Heart right ventricle (tissue), 16 donors: Measurements from ENCODE around the gene TNS3. TPM values are rescaled to one million over a fixed set of nuclear protein-coding genes. Genes with fewer than 3 reads are reported as not detected.

Experiments used
- ATAC-seq, 8 donors: fragments of 200-7000 bp; cut with Tn5 transposase; one replicate each; pipeline ENCODE4 v1.9.1; 2020; ENCODE audit warnings: mild to moderate bottlenecking in 8 of 8, moderate library complexity in 8 of 8, moderate number of reproducible peaks in 1 of 8
- DNase-seq, 2 donors: peaks; one replicate each; pipeline ENCODE4 v3.0.0-alpha.2; 2020
- H3K27ac ChIP-seq, 10 donors: fragments of 200-600 bp; sonication (generic) in 2 of 10; one replicate each; pipeline versions ENCODE4 v1.5.0 to v1.8.0; 2020 to 2022; ENCODE audit warnings: mild to moderate bottlenecking in 3 of 10
- H3K27me3 ChIP-seq, 7 donors: fragments of 200-600 bp; one replicate each; pipeline ENCODE4 v1.8.0; 2021 to 2022; ENCODE audit warnings: mild to moderate bottlenecking in 2 of 7
- H3K36me3 ChIP-seq, 9 donors: fragments of 200-600 bp; sonication (generic) in 1 of 9; one replicate each; pipeline versions ENCODE4 v1.5.0 to v1.8.0; 2020 to 2022; ENCODE audit warnings: mild to moderate bottlenecking in 2 of 9
- H3K4me1 ChIP-seq, 9 donors: fragments of 200-600 bp; sonication (generic) in 1 of 9; one replicate each; pipeline versions ENCODE4 v1.5.0 to v1.8.0; 2020 to 2022; ENCODE audit warnings: mild to moderate bottlenecking in 4 of 9
- H3K4me3 ChIP-seq, 10 donors: fragments of 200-600 bp; sonication (generic) in 2 of 10; one replicate each; pipeline versions ENCODE4 v1.5.0 to v1.8.0; 2020 to 2022; ENCODE audit warnings: mild to moderate bottlenecking in 7 of 10, moderate library complexity in 2 of 10
- H3K9me3 ChIP-seq, 11 donors: fragments of 200-600 bp in 10 of 11; sonication (generic) in 2 of 11; one replicate each; pipeline versions ENCODE4 v1.5.0 to v1.8.0; 2013 to 2022; ENCODE audit warnings: mild to moderate bottlenecking in 2 of 11, control low read depth in 1 of 11, moderate library complexity in 1 of 11
- WGBS, 2 donors: extraction: QIAGEN DNeasy Blood & Tissue Kit; methylation state at CpG; one replicate each; pipeline ENCODE4 v1.1.7; 2013; ENCODE audit warnings: inconsistent platforms in 1 of 2; 5-methylcytosine and 5-hydroxymethylcytosine counted together
- intact Hi-C, 10 donors: fragments of 100-400 bp; cut with DNase I; formaldehyde crosslinking; loops; one replicate each; pipeline versions ENCODE4 v1.11.1 to v1.14.2; 2022
- polyA plus RNA-seq, 2 donors: library from polyadenylated mRNA; stranded (reverse); fragments of 200-250 nt; gene quantifications; one replicate each; pipeline ENCODE4 v1.2.3, GENCODE V29; 2013
- total RNA-seq, 10 donors: library from RNA; stranded (reverse); fragmentation: NEBNext Ultra II Directional in 3 of 10; extraction: Animal tissue kit (Norgen Biotek cat#: 25700) in 3 of 10; gene quantifications; one replicate each; pipeline versions ENCODE4 v1.2.1 to v1.2.4, GENCODE V29; 2021 to 2023
- TF ChIP-seq, protein P1 (sequence below), 9 donors: fragments of 200-600 bp; sonication (generic) in 2 of 9; IDR thresholded peaks; one replicate each; pipeline versions ENCODE4 v1.5.0 to v1.8.0; 2021 to 2022; ENCODE audit warnings: antibody characterized with exemption in 9 of 9, mild to moderate bottlenecking in 5 of 9, moderate library complexity in 1 of 9
- donor health status: Arrhythmogenic right ventricular cardiomyopathy.
- donor health status: ischemic (EF 13 %, LVEDD 7.1; RV severe dilation, severe dysfunction).
- donor health status: healthy with polysubstance abuse.
- donor health status: DM: no; HTN: yes; CAD: no.
- donor health status: DM: no; HTN: no; CAD: no.
- donor health status: ischemic (EF 25% LVEDD 6.9; RV normal size, moderate dysfunction).
- donor health status: ischemic (EF 25% LVEDD 5.7; RV mildly dilated, moderate dysfunction).
- donor health status: healthy.
- donor health status: DM: yes; HTN: yes; CAD: no.
- donor health status: Ischemic cardiomyopathy.
- donor health status: ischemic (EF 35%, LVEDD 5.7; RV mildly dilated, moderate dysfunction).
- donor health status: nonischemic (EF 11% LVEDD 7.7; RV severe dilation, severe dysfunction).
- donor health status: DM: yes; HTN: yes; CAD: no.
- donor health status: PGD.
- donor health status: ischemic (EF 29% LVEDD 5.4; RV normal size, mild dysfunction).
- donor health status: nonischemic (EF 23%, LVEDD 6.1; RV moderate dilation, normal function).

The TNS3 gene
- total and polyA plus RNA-seq, 12 donors = 6.7 to 74.2 (median 34.0) TPM

- Histone ChIP-seq H3K36me3 (peaks cover 0 to 22% (median 0%) of the 10 kb centered on the region in 9 donors), H3K4me3 (no peak overlapping the region), H3K27me3 (no peaks in the 10 kb centered on the region), H3K27ac (peak overlapping the region in 1 of 10 donors; percentile 44), H3K9me3 (no peaks in the 10 kb centered on the region), H3K4me1 (peaks cover 0 to 23% (median 13%) of the 10 kb centered on the region in 9 donors)
- ATAC-seq = no peak
- intact Hi-C loops = no loop called here
- DNase-seq = no peak
- 79 to 91% methylated on average over 4 of the region's 4 CpGs for WGBS, 2 donors
- TF ChIP-seq, protein P1, sequence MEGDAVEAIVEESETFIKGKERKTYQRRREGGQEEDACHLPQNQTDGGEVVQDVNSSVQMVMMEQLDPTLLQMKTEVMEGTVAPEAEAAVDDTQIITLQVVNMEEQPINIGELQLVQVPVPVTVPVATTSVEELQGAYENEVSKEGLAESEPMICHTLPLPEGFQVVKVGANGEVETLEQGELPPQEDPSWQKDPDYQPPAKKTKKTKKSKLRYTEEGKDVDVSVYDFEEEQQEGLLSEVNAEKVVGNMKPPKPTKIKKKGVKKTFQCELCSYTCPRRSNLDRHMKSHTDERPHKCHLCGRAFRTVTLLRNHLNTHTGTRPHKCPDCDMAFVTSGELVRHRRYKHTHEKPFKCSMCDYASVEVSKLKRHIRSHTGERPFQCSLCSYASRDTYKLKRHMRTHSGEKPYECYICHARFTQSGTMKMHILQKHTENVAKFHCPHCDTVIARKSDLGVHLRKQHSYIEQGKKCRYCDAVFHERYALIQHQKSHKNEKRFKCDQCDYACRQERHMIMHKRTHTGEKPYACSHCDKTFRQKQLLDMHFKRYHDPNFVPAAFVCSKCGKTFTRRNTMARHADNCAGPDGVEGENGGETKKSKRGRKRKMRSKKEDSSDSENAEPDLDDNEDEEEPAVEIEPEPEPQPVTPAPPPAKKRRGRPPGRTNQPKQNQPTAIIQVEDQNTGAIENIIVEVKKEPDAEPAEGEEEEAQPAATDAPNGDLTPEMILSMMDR (IDR thresholded peaks at IDR 0.05) = no peak
Measured at GRCh38 chr7:47354071-47354470, 227.8 kb downstream of the TNS3 start.

DNA sequence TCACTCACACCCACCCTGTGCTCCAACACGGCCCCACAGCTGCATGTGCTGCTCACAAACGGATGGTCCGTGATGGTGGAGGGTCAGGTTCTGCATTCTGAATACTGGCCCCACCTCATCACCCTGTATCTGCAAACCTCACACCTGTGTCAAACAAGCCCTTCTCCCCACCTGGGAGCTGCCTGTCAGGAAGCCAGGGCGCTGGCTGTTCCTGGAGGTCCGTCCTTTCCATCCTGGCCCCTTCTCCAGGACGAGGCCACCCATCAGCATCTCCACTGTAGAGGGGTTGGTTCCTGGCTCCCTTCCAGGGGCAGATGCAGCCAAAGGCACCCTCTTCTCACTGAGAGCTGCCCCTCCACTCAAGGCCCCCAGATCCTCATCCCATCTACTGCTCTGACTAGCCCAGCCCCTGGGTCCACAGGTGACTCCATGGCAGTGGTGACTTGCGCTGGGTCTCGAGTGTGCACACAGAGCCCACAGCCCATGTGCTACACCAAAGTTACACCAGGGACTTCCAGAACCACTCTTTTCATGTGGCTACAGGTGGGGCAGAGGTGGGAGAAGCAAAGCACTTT is 229.4 kb downstream of the TNS3 start:
- H3K4me3 ChIP-seq = no peak overlapping the region
- H3K27me3 ChIP-seq = no peaks in the 10 kb centered on the region
- TF ChIP-seq, protein P1 (IDR thresholded peaks at IDR 0.05) = no peak
- intact Hi-C loops = no loop called here
- 95 to 97% methylated on average over 8 of the region's 8 CpGs for WGBS, 2 donors
- no peaks in the 10 kb centered on the region for H3K9me3 ChIP-seq
- peaks cover 0 to 23% (median 13%) of the 10 kb centered on the region in 9 donors for H3K4me1 ChIP-seq
- no peak for DNase-seq
- no peak for ATAC-seq
- H3K27ac ChIP-seq = no peak overlapping the region
- H3K36me3 ChIP-seq = peaks cover 0 to 31% (median 0%) of the 10 kb centered on the region in 9 donors

- WGBS, 2 donors = 88 to 89% methylated on average over 20 of the region's 20 CpGs
- no peak for DNase-seq
- Histone ChIP-seq H3K4me3 (no peak overlapping the region), H3K9me3 (no peaks in the 10 kb centered on the region), H3K36me3 (peaks cover 0 to 34% (median 0%) of the 10 kb centered on the region in 9 donors), H3K27me3 (no peaks in the 10 kb centered on the region), H3K4me1 (peaks cover 0 to 23% (median 13%) of the 10 kb centered on the region in 9 donors), H3K27ac (no peak overlapping the region)
- ATAC-seq = peak in 1 of 8 donors; percentile 25
- intact Hi-C loops = no loop called here
- TF ChIP-seq, protein P1 (IDR thresholded peaks at IDR 0.05) = no peak
Measured at GRCh38 chr7:47351233-47352154, 230.4 kb downstream of the TNS3 start.

GRCh38 chr7:47350425-47350824 is 231.5 kb downstream of the TNS3 start:
- Histone ChIP-seq H3K4me1 (peaks cover 0 to 14% (median 7%) of the 10 kb centered on the region in 9 donors), H3K27ac (no peak overlapping the region), H3K9me3 (no peaks in the 10 kb centered on the region), H3K36me3 (peaks cover 0 to 41% (median 0%) of the 10 kb centered on the region in 9 donors), H3K4me3 (no peak overlapping the region), H3K27me3 (no peaks in the 10 kb centered on the region)
- DNase-seq = no peak
- TF ChIP-seq, protein P1 (IDR thresholded peaks at IDR 0.05) = no peak
- no peak for ATAC-seq
- 72 to 82% methylated on average over 5 of the region's 5 CpGs for WGBS, 2 donors
- intact Hi-C loops = no loop called here
